ENCODE measurements around the gene CALR.

Gene CALR

DNA sequence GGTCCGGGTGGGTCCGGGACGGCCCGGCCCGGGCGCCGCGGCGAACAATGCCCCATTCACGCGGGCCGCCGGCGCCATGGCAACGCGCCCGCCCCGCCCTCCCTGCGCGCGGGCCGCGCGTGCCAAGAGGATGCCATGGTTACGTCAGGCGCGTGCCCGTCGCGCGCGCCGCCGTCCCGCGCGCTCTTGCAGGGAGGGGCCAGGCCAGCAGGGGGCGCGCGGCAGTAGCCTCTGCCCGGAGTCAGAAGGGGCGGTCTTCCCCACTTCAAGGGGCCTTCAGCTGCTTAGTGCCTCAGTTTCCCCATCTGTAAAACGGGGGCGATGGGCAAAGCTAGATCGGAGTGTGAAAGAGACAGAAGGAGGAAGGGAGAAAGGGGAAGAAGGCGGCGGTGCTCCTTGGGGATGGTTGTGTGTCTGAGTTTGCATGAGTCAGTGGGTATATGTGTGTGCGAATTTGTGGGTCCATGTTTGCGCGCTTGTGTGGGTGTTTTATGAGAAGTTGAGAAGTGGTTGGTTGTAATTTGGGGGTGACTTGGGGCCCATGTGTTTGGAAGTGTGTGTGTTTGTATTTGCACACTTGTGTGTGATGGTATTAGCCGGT, 45.2 kb downstream of the CALR start:
- DNase-seq = peak in 1 of 2 experiments; percentile 68

DNA sequence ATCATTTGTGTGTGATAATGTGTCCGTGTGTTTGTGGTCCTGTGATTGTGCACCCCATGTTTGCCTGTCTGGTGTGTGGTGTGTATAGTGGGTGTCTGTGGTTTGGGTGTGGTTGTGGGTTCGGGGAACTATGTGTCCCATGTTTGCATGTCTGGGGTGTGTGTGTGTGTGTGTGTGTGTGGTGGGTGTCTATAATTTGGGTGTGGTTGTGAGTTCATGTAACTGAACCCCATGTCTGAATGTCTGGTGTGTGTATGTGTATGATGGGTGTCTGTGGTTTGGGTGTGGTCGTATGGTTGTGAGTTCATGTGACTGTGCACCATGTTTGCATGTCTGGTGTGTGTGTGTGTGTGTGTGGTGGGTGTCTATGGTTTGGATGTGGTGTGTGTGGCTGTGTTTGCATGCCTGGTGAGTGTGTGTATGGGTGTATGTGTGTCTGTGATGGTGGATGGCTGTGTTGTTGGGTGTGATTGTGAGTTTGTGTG, 45.8 kb downstream of the CALR start:
- DNase-seq = no peak

DNA sequence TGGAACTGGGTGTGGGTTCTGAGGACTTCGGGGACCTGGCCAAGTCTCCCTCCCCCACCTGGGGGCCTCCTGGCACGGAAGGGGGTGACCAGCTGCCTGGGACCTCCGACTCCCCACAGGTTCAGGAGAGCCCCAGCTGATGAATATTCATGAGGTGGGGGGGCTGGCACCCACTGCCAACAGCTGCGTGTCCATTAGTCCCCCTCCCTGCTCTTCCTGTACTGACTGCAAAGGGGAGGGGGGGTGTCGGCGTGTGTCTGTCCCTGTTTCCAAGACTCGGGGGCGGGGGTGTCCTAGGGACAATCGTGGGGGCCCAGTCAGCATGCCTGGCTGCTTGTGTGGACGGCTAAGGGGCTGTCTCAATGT, 46.3 kb downstream of the CALR start:
- DNase-seq = no peak

DNA sequence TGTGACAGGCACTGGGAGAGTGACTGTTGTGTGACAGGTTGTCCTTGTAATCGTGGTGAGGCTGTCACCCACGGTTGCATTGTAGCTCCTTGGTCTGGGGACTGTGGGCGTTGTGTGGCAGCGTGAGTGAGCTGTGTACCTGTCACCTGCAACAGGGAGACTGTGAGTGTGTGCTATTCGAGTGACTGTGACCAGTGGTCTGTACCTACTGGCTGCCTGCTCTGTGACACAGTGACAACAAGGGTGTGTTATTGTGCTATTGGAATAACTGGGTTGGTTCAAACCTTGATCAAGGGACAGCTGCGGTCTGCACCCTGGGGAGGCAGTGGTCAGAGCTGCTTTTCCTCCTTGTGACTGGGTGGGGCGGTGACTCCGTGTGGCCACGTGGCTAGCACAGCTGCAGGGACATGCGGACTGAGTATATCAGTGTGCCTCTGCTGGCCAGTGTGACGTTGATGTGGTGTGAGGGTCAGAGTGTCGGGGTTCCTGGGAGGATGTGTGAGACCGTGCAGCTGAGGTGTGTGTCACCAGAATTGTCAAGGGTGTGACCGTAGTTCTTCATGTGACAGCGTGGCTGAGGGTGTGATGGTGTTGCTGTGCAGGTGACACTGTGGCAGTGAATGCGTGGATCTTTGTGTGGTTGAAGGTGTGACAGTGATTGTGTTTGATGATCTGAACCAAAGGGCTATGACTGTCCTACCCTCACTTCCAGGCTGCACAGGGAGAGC, 46.8 kb downstream of the CALR start:
- DNase-seq = no peak

DNA sequence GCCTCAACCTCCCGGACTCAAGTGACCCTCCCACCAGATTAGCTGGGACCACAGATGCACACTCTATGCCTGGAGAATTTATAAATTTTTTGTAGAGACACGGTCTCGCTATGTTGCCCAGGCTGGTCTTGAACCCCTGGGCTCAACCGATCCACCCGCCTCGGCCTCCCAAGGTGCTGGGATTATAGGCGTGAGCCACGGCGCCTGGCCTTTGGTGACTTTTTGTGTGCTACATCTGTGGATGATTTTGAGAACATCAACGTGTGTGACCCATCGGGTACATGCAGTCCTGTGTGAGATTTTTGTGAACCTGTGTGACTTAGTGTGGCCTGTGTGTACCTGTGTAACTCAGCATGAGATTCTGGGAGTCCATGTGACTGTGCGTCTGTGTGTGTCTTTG, 48.3 kb downstream of the CALR start:
- DNase-seq = no peak

DNA sequence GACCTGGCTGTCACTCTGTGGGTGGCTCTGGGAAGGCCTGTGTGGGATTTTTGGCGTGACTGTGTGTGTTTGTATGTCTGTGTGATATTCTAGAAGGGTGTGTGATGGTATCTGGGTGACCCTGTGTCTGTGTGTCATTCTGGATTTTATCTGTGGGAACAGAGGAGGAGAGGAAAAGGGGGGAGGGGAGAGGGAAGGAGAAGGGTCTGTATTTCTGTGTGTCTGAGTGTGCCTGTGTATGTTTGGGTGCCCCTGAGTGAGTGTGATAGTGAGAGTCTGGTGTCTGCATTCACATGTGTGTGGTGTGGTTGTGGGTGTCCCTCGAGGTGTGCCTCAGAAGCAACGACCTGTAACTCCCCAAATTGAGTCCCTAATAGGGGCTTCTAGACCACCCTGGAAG, 48.8 kb downstream of the CALR start:
- no peak for DNase-seq

DNA sequence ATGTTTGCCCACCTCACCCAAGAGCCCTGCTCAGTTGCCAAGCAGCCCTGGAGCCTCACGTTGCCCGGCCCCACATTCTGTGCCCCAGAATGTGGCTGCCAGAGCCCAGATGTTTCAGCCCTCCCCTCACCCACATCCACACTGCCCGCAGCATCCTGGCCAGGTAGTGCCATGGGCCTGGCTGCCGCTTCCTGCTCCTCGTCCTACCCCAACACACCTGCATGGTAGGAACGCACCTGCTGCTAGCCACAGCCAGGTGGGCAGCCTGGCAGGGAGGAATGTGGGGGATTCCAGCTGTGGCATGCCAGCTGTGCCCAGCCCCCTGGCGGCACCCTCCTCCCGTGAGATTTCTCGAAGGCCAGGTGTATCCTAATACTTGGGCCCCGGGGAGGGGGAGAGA, 49.4 kb downstream of the CALR start:
- no peak for DNase-seq

DNA sequence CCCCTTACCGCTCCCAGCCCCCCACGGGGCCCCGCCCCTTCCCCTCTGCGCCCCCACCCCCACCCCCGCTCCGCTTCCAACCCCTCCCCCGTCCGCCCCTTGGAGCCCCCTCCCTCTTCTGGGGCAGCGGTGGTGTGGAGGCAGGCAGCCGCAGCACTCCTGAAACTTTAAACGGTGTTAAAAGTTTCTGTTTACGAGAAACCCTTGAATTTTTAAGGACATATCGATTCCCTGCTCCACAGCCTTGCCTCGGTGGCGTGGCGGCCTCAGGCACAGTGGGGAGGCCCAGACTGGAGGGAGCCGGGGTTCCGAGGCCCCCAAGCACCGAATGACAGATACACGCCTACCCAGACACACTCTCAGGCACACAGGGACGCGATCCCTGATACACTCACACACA, 52.0 kb downstream of the CALR start:
- no peak for DNase-seq

DNA sequence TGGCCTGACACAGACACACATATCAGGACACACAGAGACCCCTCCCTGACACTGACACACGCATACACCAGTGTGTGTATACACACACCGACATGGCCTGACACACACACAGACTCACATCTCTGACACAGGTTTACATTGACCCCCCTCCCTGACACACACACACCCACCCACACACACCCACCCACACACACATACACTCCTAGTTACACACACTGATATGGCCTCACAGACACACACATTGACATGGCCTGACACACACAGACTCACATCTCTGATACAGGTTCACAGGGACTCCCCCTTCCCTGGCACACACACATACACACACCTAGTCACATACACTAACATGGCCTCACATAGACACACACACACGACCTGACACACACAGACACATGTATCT, 52.4 kb downstream of the CALR start:
- DNase-seq = no peak

DNA sequence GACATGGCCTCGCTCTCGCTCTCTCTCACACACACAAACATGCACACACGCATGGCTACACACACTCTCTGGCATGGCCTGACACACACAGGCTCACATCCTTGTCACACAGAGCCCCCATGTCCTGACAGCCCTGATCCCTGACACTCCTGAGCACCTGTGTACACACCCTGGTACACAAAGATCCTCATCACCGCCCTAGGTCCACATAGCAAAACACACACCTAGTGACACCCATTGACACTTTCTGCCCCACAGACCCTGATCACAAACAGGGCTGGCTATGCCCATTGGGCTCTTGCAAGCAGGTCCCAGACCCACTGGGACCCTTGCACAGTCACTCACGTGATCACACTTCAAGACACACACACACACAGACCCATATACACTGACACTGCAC, 52.9 kb downstream of the CALR start:
- no peak for DNase-seq

DNA sequence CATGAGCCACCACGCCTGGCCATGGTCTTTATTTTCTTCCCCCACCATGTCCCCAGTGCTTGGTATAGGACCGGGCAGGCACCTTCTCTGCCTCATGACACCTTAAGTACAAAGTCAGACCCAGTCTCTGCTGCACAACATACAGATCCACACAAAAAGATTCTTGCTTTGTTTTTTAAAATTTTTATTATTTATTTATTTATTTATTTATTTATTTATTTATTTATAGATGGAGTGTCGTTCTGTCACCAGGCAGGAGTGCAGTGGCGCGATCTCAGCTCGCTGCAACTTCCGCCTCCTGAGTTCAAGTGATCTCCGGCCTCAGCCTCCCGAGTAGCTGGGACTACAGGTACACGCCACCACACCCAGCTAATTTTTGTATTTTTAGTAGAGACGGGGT, 54.3 kb downstream of the CALR start:
- DNase-seq = no peak

DNA sequence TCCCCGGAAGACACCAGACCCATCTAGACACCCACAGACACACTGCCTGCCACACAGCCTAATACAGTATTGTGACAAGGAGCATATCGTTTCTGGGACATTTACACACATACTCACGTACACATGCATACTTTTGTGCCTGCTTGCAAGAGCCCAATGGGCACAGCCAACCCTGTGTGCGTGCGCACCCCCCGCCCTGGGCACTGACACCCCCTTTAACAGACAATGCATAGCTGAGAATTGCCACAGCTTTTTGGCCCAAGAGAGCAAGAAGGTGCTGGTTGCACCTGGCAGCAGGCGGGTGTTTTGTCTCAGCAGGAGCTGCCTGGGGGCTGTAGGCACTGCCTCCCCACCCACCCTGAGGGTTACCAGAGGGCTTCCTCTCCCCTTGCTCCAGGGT, 55.2 kb downstream of the CALR start:
- no peak for DNase-seq

All from SW 1271 (cell line).